ENCODE data around the gene CD93. TPM values are rescaled to one million over a fixed set of nuclear protein-coding genes. Genes with fewer than 3 reads are reported as not detected.

Gene CD93
- polyA plus RNA-seq, 1 experiment, result 0.02 TPM

DNA sequence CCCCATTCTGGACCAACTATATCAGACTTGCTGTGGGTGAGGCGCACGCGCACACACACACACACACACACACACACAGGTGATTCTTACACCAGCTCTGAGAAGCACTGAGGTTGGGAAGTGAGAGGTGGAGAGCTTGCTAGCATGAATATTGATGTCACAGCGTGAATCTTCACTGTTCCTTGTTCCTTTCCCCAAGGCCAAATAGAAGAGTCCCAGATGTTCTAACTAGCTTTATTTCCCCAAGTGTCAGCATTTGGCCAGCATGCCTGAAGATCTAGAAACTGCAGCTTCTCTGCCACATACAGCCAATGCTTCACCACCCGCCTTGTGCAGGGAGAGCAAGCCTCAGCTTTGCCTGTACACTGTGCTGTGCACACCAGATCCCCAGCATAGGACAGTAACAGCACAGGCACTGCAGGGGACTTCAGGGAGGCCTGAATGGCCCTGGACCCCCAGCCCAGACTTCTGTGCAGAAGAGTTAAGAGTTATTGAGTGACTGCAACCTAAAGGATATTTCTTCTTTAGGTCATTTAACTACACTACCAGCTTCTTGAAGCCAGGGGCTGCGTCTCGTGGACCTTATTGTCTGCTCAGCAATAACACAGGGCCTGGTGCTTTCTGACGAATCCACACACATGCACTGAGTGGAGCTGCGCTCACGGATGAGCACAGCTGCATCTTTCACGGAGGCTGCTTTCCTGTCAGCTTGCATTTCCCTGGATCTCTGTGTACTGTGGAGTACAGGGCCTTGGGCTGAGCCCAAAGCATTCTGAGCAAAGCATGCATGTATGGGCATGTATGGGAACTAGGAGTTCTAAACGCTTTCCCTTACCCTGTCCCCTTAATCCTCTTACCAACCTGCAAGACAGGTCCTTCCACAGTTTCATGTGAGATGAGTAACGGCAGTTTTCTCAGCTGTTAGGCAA lies 13.9 kb upstream of the CD93 start:
- CTCF ChIA-PET, result interaction anchor here (0.6 kb wide), 2 partner anchors 250 to 699 kb away, joined by 3 to 5 read pairs; no protein-coding TSS in a partner anchor
- Histone ChIP-seq H3K27ac (ENCODE audit: low read depth, low read length) (no peak overlapping the region), H3K4me3 (ENCODE audit: low read depth, low read length) (no peak overlapping the region), H3K9me3 (ENCODE audit: control insufficient read depth, insufficient read depth, low read length) (no peaks in the 10 kb centered on the region), H3K27me3 (ENCODE audit: control insufficient read depth, insufficient read depth, low read length) (peaks cover 3% of the 10 kb centered on the region)
- TF ChIP-seq, protein P1, sequence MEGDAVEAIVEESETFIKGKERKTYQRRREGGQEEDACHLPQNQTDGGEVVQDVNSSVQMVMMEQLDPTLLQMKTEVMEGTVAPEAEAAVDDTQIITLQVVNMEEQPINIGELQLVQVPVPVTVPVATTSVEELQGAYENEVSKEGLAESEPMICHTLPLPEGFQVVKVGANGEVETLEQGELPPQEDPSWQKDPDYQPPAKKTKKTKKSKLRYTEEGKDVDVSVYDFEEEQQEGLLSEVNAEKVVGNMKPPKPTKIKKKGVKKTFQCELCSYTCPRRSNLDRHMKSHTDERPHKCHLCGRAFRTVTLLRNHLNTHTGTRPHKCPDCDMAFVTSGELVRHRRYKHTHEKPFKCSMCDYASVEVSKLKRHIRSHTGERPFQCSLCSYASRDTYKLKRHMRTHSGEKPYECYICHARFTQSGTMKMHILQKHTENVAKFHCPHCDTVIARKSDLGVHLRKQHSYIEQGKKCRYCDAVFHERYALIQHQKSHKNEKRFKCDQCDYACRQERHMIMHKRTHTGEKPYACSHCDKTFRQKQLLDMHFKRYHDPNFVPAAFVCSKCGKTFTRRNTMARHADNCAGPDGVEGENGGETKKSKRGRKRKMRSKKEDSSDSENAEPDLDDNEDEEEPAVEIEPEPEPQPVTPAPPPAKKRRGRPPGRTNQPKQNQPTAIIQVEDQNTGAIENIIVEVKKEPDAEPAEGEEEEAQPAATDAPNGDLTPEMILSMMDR (IDR thresholded peaks at IDR 0.05; ENCODE audit: low read depth, low read length), result no peak
- no peak for DNase-seq (ENCODE audit: low read depth, low spot score)
- POLR2A ChIA-PET, result no interaction called here

GRCh38 chr20:23097636-23098580 lies 11.8 kb upstream of the CD93 start:
- TF ChIP-seq, protein P1 (IDR thresholded peaks at IDR 0.05; ENCODE audit: low read depth, low read length), result no peak
- Histone ChIP-seq H3K27ac (ENCODE audit: low read depth, low read length) (no peak overlapping the region), H3K4me3 (ENCODE audit: low read depth, low read length) (no peak overlapping the region), H3K27me3 (ENCODE audit: control insufficient read depth, insufficient read depth, low read length) (peaks cover 22% of the 10 kb centered on the region), H3K9me3 (ENCODE audit: control insufficient read depth, insufficient read depth, low read length) (no peaks in the 10 kb centered on the region)
- no peak for DNase-seq (ENCODE audit: low read depth, low spot score)
- ChIA-PET POLR2A (no interaction called here), CTCF (no interaction called here)

GRCh38 chr20:23096986-23097520 lies 10.9 kb upstream of the CD93 start:
- H3K9me3 ChIP-seq (ENCODE audit: control insufficient read depth, insufficient read depth, low read length), result no peaks in the 10 kb centered on the region
- CTCF ChIA-PET, result no interaction called here
- POLR2A ChIA-PET, result no interaction called here
- TF ChIP-seq, protein P1 (IDR thresholded peaks at IDR 0.05; ENCODE audit: low read depth, low read length), result no peak
- H3K27me3 ChIP-seq (ENCODE audit: control insufficient read depth, insufficient read depth, low read length), result peaks cover 30% of the 10 kb centered on the region
- H3K4me3 ChIP-seq (ENCODE audit: low read depth, low read length), result no peak overlapping the region
- DNase-seq (ENCODE audit: low read depth, low spot score), result no peak
- no peak overlapping the region for H3K27ac ChIP-seq (ENCODE audit: low read depth, low read length)

GRCh38 chr20:23096097-23096496 lies 10.0 kb upstream of the CD93 start:
- no peak overlapping the region for H3K27ac ChIP-seq (ENCODE audit: low read depth, low read length)
- DNase-seq (ENCODE audit: low read depth, low spot score), result no peak
- ChIA-PET POLR2A (no interaction called here), CTCF (interaction anchor here (1.2 kb wide), 1 partner anchor 16 kb away, joined by 3 read pairs; no protein-coding TSS in a partner anchor)
- TF ChIP-seq, protein P1 (IDR thresholded peaks at IDR 0.05; ENCODE audit: low read depth, low read length), result no peak
- H3K27me3 ChIP-seq (ENCODE audit: control insufficient read depth, insufficient read depth, low read length), result peaks cover 35% of the 10 kb centered on the region
- H3K4me3 ChIP-seq (ENCODE audit: low read depth, low read length), result no peak overlapping the region
- no peaks in the 10 kb centered on the region for H3K9me3 ChIP-seq (ENCODE audit: control insufficient read depth, insufficient read depth, low read length)
